ENCODE data around the gene AZI2.

DNA sequence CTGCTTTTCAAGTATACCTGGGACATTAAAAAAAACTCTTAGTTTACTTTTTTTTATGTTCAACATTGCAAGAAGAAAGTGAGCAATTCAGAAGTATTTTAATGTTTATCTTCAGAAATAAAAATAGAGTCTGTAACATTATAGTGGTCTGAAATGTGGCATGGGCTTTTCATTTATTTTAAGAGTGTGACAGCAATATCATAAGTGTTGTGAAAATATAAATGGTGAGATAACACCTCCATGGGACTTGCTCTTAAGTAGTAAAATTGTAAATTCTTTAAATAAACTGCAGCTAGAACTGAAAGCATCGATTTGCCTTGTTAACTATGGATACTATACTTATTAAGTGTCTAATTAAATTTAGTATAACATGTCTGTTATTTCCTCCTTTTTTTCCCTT lies 48.9 kb downstream of the AZI2 start:
- TF ChIP-seq, protein P1, sequence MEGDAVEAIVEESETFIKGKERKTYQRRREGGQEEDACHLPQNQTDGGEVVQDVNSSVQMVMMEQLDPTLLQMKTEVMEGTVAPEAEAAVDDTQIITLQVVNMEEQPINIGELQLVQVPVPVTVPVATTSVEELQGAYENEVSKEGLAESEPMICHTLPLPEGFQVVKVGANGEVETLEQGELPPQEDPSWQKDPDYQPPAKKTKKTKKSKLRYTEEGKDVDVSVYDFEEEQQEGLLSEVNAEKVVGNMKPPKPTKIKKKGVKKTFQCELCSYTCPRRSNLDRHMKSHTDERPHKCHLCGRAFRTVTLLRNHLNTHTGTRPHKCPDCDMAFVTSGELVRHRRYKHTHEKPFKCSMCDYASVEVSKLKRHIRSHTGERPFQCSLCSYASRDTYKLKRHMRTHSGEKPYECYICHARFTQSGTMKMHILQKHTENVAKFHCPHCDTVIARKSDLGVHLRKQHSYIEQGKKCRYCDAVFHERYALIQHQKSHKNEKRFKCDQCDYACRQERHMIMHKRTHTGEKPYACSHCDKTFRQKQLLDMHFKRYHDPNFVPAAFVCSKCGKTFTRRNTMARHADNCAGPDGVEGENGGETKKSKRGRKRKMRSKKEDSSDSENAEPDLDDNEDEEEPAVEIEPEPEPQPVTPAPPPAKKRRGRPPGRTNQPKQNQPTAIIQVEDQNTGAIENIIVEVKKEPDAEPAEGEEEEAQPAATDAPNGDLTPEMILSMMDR (conservative IDR thresholded peaks at IDR 0.05; ENCODE audit: low read depth in 2 of 2) = no peak
- no peak for TF ChIP-seq NANOG (IDR thresholded peaks at IDR 0.05; ENCODE audit: borderline replicate concordance)
- no peak for TF ChIP-seq EZH2 (IDR thresholded peaks at IDR 0.05; ENCODE audit: low read depth, unreplicated experiment)
- TF ChIP-seq JUNB (IDR thresholded peaks at IDR 0.05; ENCODE audit: unreplicated experiment) = no peak
- TF ChIP-seq, protein P2, sequence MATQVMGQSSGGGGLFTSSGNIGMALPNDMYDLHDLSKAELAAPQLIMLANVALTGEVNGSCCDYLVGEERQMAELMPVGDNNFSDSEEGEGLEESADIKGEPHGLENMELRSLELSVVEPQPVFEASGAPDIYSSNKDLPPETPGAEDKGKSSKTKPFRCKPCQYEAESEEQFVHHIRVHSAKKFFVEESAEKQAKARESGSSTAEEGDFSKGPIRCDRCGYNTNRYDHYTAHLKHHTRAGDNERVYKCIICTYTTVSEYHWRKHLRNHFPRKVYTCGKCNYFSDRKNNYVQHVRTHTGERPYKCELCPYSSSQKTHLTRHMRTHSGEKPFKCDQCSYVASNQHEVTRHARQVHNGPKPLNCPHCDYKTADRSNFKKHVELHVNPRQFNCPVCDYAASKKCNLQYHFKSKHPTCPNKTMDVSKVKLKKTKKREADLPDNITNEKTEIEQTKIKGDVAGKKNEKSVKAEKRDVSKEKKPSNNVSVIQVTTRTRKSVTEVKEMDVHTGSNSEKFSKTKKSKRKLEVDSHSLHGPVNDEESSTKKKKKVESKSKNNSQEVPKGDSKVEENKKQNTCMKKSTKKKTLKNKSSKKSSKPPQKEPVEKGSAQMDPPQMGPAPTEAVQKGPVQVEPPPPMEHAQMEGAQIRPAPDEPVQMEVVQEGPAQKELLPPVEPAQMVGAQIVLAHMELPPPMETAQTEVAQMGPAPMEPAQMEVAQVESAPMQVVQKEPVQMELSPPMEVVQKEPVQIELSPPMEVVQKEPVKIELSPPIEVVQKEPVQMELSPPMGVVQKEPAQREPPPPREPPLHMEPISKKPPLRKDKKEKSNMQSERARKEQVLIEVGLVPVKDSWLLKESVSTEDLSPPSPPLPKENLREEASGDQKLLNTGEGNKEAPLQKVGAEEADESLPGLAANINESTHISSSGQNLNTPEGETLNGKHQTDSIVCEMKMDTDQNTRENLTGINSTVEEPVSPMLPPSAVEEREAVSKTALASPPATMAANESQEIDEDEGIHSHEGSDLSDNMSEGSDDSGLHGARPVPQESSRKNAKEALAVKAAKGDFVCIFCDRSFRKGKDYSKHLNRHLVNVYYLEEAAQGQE (IDR thresholded peaks at IDR 0.05; ENCODE audit: unreplicated experiment) = no peak
- TF ChIP-seq EZH2phosphoT487 (IDR thresholded peaks at IDR 0.05; ENCODE audit: unreplicated experiment) = no peak
- no peak for TF ChIP-seq POLR2AphosphoS5 (IDR thresholded peaks at IDR 0.05; ENCODE audit: low read depth)
- TF ChIP-seq, protein P3, sequence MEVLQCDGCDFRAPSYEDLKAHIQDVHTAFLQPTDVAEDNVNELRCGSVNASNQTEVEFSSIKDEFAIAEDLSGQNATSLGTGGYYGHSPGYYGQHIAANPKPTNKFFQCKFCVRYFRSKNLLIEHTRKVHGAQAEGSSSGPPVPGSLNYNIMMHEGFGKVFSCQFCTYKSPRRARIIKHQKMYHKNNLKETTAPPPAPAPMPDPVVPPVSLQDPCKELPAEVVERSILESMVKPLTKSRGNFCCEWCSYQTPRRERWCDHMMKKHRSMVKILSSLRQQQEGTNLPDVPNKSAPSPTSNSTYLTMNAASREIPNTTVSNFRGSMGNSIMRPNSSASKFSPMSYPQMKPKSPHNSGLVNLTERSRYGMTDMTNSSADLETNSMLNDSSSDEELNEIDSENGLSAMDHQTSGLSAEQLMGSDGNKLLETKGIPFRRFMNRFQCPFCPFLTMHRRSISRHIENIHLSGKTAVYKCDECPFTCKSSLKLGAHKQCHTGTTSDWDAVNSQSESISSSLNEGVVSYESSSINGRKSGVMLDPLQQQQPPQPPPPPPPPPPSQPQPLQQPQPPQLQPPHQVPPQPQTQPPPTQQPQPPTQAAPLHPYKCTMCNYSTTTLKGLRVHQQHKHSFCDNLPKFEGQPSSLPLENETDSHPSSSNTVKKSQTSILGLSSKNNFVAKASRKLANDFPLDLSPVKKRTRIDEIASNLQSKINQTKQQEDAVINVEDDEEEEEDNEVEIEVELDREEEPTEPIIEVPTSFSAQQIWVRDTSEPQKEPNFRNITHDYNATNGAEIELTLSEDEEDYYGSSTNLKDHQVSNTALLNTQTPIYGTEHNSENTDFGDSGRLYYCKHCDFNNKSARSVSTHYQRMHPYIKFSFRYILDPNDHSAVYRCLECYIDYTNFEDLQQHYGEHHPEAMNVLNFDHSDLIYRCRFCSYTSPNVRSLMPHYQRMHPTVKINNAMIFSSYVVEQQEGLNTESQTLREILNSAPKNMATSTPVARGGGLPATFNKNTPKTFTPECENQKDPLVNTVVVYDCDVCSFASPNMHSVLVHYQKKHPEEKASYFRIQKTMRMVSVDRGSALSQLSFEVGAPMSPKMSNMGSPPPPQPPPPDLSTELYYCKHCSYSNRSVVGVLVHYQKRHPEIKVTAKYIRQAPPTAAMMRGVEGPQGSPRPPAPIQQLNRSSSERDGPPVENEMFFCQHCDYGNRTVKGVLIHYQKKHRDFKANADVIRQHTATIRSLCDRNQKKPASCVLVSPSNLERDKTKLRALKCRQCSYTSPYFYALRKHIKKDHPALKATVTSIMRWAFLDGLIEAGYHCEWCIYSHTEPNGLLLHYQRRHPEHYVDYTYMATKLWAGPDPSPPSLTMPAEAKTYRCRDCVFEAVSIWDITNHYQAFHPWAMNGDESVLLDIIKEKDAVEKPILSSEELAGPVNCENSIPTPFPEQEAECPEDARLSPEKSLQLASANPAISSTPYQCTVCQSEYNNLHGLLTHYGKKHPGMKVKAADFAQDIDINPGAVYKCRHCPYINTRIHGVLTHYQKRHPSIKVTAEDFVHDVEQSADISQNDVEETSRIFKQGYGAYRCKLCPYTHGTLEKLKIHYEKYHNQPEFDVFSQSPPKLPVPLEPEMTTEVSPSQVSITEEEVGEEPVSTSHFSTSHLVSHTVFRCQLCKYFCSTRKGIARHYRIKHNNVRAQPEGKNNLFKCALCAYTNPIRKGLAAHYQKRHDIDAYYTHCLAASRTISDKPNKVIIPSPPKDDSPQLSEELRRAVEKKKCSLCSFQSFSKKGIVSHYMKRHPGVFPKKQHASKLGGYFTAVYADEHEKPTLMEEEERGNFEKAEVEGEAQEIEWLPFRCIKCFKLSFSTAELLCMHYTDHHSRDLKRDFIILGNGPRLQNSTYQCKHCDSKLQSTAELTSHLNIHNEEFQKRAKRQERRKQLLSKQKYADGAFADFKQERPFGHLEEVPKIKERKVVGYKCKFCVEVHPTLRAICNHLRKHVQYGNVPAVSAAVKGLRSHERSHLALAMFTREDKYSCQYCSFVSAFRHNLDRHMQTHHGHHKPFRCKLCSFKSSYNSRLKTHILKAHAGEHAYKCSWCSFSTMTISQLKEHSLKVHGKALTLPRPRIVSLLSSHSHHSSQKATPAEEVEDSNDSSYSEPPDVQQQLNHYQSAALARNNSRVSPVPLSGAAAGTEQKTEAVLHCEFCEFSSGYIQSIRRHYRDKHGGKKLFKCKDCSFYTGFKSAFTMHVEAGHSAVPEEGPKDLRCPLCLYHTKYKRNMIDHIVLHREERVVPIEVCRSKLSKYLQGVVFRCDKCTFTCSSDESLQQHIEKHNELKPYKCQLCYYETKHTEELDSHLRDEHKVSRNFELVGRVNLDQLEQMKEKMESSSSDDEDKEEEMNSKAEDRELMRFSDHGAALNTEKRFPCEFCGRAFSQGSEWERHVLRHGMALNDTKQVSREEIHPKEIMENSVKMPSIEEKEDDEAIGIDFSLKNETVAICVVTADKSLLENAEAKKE (CRISPR knock-in tag; IDR thresholded peaks at IDR 0.05) = no peak
- no peak for TF ChIP-seq CREB1 (CRISPR knock-in tag; IDR thresholded peaks at IDR 0.05; ENCODE audit: low read depth)
- TF ChIP-seq, protein P4, sequence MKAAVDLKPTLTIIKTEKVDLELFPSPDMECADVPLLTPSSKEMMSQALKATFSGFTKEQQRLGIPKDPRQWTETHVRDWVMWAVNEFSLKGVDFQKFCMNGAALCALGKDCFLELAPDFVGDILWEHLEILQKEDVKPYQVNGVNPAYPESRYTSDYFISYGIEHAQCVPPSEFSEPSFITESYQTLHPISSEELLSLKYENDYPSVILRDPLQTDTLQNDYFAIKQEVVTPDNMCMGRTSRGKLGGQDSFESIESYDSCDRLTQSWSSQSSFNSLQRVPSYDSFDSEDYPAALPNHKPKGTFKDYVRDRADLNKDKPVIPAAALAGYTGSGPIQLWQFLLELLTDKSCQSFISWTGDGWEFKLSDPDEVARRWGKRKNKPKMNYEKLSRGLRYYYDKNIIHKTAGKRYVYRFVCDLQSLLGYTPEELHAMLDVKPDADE (IDR thresholded peaks at IDR 0.05) = no peak
- no peak for TF ChIP-seq ZNF331 (CRISPR knock-in tag; IDR thresholded peaks at IDR 0.05; ENCODE audit: low read depth)
- TF ChIP-seq STAT1 (IDR thresholded peaks at IDR 0.05; ENCODE audit: unreplicated experiment) = no peak

All from GM23338 (cell line).